ENCODE data around the gene CCDC6.

DNA sequence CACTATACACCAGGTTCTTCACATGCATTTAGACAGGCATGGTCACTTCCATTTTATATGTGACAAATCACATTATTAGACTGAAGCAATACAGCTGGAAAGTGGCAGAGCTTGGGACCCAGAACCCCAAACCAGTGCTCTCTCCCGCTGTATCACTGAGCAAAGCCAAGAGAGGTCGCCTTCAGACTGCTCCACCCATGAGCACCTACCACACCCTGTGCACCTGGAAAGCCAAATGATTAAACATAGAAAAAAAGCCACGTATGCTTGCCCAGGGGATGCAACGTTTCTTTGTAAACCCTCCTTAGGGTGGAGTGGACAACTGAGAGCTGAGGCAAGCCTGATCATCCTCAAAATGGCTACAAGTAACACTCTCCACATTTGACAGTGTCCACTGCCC, 72.5 kb downstream of the CCDC6 start:
- TF ChIP-seq EZH2 (IDR thresholded peaks at IDR 0.05; ENCODE audit: low read depth), result no peak
- TF ChIP-seq, protein P1, sequence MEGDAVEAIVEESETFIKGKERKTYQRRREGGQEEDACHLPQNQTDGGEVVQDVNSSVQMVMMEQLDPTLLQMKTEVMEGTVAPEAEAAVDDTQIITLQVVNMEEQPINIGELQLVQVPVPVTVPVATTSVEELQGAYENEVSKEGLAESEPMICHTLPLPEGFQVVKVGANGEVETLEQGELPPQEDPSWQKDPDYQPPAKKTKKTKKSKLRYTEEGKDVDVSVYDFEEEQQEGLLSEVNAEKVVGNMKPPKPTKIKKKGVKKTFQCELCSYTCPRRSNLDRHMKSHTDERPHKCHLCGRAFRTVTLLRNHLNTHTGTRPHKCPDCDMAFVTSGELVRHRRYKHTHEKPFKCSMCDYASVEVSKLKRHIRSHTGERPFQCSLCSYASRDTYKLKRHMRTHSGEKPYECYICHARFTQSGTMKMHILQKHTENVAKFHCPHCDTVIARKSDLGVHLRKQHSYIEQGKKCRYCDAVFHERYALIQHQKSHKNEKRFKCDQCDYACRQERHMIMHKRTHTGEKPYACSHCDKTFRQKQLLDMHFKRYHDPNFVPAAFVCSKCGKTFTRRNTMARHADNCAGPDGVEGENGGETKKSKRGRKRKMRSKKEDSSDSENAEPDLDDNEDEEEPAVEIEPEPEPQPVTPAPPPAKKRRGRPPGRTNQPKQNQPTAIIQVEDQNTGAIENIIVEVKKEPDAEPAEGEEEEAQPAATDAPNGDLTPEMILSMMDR (conservative IDR thresholded peaks at IDR 0.05), result no peak
